Measurements from ENCODE around the gene GRIN2A. TPM values are rescaled to one million over a fixed set of nuclear protein-coding genes. Genes with fewer than 3 reads are reported as not detected.

GRIN2A gene
- polyA plus RNA-seq, 1 donor from 2014 or later, result 0.11 TPM

DNA sequence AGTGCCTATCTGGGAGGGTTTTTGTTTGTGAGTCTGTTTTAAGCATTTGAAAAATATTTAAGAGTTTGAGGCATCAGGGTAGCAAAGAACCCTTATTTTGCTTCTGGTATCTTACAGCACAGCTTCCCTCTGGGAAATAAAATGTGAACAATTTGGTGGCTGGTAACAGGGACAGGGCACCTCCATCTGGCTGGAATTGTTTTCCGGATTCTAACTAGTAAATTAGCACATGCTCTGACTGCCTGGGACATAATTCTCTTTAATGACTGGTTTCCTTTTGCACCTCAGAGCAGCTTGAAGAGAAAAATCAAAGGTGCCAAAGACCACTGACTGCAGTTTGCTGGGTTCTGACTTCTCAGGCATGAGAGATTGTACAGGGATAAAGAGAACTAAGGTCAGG lies 469.1 kb downstream of the GRIN2A start:
- H3K4me2 ChIP-seq (ENCODE audit: low read length), result no peak overlapping the region
- no peaks in the 10 kb centered on the region for H3K79me2 ChIP-seq (replicated peaks; ENCODE audit: insufficient read depth, low read length)
- no peaks in the 10 kb centered on the region for H3K9me3 ChIP-seq (ENCODE audit: low read length)
- TF ChIP-seq SMC3 (conservative IDR thresholded peaks at IDR 0.05; ENCODE audit: poor library complexity) (no peak), MXI1 (conservative IDR thresholded peaks at IDR 0.05; ENCODE audit: poor library complexity, severe bottlenecking) (no peak)
- H4K20me1 ChIP-seq (ENCODE audit: insufficient read depth), result no peaks in the 10 kb centered on the region
- no peaks in the 10 kb centered on the region for H3K27me3 ChIP-seq (ENCODE audit: insufficient read depth, low read depth, low read length)
- no peak overlapping the region for H3K4me3 ChIP-seq (ENCODE audit: low read length)
- no peaks in the 10 kb centered on the region for H3F3A ChIP-seq (ENCODE audit: insufficient read depth, low read length, poor library complexity, severe bottlenecking)
- H3K27ac ChIP-seq (ENCODE audit: low read length), result no peak overlapping the region
- H3K9ac ChIP-seq (ENCODE audit: low read length), result no peak overlapping the region
- H2AFZ ChIP-seq (ENCODE audit: low read depth, low read length), result no peak overlapping the region
- H3K9me2 ChIP-seq (ENCODE audit: insufficient read depth, low read length), result no peaks in the 10 kb centered on the region
- H3K36me3 ChIP-seq (ENCODE audit: insufficient read depth, low read length), result no peaks in the 10 kb centered on the region

GRCh38 chr16:9708972-9709620 lies 473.1 kb downstream of the GRIN2A start:
- Histone ChIP-seq H3K9ac (ENCODE audit: low read length) (no peak overlapping the region), H3K9me3 (ENCODE audit: low read length) (no peaks in the 10 kb centered on the region), H2AFZ (ENCODE audit: low read depth, low read length) (no peak overlapping the region), H3K4me2 (ENCODE audit: low read length) (no peak overlapping the region), H3K4me3 (ENCODE audit: low read length) (no peak overlapping the region), H3K79me2 (replicated peaks; ENCODE audit: insufficient read depth, low read length) (no peaks in the 10 kb centered on the region), H4K20me1 (ENCODE audit: insufficient read depth) (no peaks in the 10 kb centered on the region), H3K9me2 (ENCODE audit: insufficient read depth, low read length) (no peaks in the 10 kb centered on the region), H3K27ac (ENCODE audit: low read length) (no peak overlapping the region), H3K27me3 (ENCODE audit: insufficient read depth, low read depth, low read length) (no peaks in the 10 kb centered on the region), H3K36me3 (ENCODE audit: insufficient read depth, low read length) (no peaks in the 10 kb centered on the region), H3F3A (ENCODE audit: insufficient read depth, low read length, poor library complexity, severe bottlenecking) (no peaks in the 10 kb centered on the region)
- TF ChIP-seq POLR2AphosphoS5 (IDR thresholded peaks at IDR 0.05) (no peak), SMC3 (conservative IDR thresholded peaks at IDR 0.05; ENCODE audit: poor library complexity) (no peak), TAF1 (IDR thresholded peaks at IDR 0.05; ENCODE audit: low read depth) (no peak), RAD21 (conservative IDR thresholded peaks at IDR 0.05) (no peak), EZH2 (IDR thresholded peaks at IDR 0.05; ENCODE audit: borderline replicate concordance, insufficient read depth, low read length, poor library complexity, severe bottlenecking) (no peak), MXI1 (conservative IDR thresholded peaks at IDR 0.05; ENCODE audit: poor library complexity, severe bottlenecking) (no peak), EP300 (conservative IDR thresholded peaks at IDR 0.05; ENCODE audit: poor library complexity, severe bottlenecking) (no peak)
- TF ChIP-seq, protein P1, sequence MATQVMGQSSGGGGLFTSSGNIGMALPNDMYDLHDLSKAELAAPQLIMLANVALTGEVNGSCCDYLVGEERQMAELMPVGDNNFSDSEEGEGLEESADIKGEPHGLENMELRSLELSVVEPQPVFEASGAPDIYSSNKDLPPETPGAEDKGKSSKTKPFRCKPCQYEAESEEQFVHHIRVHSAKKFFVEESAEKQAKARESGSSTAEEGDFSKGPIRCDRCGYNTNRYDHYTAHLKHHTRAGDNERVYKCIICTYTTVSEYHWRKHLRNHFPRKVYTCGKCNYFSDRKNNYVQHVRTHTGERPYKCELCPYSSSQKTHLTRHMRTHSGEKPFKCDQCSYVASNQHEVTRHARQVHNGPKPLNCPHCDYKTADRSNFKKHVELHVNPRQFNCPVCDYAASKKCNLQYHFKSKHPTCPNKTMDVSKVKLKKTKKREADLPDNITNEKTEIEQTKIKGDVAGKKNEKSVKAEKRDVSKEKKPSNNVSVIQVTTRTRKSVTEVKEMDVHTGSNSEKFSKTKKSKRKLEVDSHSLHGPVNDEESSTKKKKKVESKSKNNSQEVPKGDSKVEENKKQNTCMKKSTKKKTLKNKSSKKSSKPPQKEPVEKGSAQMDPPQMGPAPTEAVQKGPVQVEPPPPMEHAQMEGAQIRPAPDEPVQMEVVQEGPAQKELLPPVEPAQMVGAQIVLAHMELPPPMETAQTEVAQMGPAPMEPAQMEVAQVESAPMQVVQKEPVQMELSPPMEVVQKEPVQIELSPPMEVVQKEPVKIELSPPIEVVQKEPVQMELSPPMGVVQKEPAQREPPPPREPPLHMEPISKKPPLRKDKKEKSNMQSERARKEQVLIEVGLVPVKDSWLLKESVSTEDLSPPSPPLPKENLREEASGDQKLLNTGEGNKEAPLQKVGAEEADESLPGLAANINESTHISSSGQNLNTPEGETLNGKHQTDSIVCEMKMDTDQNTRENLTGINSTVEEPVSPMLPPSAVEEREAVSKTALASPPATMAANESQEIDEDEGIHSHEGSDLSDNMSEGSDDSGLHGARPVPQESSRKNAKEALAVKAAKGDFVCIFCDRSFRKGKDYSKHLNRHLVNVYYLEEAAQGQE (IDR thresholded peaks at IDR 0.05; ENCODE audit: borderline replicate concordance), result no peak
- TF ChIP-seq, protein P2, sequence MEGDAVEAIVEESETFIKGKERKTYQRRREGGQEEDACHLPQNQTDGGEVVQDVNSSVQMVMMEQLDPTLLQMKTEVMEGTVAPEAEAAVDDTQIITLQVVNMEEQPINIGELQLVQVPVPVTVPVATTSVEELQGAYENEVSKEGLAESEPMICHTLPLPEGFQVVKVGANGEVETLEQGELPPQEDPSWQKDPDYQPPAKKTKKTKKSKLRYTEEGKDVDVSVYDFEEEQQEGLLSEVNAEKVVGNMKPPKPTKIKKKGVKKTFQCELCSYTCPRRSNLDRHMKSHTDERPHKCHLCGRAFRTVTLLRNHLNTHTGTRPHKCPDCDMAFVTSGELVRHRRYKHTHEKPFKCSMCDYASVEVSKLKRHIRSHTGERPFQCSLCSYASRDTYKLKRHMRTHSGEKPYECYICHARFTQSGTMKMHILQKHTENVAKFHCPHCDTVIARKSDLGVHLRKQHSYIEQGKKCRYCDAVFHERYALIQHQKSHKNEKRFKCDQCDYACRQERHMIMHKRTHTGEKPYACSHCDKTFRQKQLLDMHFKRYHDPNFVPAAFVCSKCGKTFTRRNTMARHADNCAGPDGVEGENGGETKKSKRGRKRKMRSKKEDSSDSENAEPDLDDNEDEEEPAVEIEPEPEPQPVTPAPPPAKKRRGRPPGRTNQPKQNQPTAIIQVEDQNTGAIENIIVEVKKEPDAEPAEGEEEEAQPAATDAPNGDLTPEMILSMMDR (IDR thresholded peaks at IDR 0.05; ENCODE audit: poor library complexity, severe bottlenecking), result no peak
